ENCODE results near the gene PTPRN2.

DNA sequence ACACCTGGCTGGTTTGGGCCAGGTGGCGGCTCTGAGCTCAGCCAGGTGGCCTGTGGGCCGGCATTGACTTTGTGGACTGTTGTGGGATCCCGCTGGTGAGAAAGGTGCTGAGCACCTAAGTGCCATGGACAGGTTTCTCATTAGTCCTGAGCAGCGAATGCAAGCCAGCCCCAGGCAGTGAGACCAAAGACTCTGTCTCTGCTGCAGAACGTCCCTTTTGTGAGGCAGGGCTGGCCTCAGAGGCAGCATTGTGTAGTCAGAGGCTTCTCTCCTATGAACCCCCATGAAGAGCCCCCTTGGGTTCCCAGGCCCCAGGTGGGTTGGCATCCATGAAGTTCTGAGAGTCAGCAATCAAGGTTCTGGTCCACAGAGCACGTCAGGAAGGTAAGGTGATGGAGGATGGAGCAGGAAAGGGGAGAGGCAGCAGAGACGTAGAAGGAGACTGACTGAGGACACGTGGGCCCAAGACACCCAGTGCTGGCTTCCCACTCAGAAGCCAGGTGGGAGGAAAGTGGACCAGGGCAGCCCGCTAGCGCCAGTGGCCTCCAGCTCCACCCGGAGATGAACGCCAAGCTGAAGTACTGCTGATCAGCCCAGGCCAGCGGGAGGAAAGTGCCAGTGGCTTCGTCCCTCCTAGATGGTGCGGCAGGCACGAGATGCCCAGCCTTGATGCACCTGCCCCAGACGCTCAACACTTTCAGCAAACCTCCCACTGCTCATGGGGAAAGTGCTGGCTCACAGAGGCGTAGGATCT lies 19.2 kb upstream of the PTPRN2 start:
- TF ChIP-seq CTBP1 (IDR thresholded peaks at IDR 0.05; ENCODE audit: borderline replicate concordance) (no peak), SP1 (IDR thresholded peaks at IDR 0.05) (no peak), ELF4 (IDR thresholded peaks at IDR 0.05) (no peak)
